Thyroid gland (tissue), 4 donors: ENCODE measurements around the gene STAT2.

Experiments
- POLR2A ChIP-seq, 2 donors: fragments of 450-650 bp; IDR thresholded peaks; one replicate each; pipeline ENCODE4 v1.6.1; 2017; ENCODE audit warnings: antibody characterized with exemption in 2 of 2, mild to moderate bottlenecking in 2 of 2, moderate library complexity in 1 of 2
- TF ChIP-seq, protein P1 (sequence below), 6 experiments: fragments of 200-600 bp in 3 of 6; fragments of 450-650 bp in 3 of 6; sonication (generic) in 3 of 6; IDR thresholded peaks; one replicate each; pipeline ENCODE4 v1.5.1; 2016 to 2019; ENCODE audit warnings: antibody characterized with exemption in 6 of 6, mild to moderate bottlenecking in 2 of 6, inconsistent platforms in 1 of 6, moderate library complexity in 1 of 6

DNA sequence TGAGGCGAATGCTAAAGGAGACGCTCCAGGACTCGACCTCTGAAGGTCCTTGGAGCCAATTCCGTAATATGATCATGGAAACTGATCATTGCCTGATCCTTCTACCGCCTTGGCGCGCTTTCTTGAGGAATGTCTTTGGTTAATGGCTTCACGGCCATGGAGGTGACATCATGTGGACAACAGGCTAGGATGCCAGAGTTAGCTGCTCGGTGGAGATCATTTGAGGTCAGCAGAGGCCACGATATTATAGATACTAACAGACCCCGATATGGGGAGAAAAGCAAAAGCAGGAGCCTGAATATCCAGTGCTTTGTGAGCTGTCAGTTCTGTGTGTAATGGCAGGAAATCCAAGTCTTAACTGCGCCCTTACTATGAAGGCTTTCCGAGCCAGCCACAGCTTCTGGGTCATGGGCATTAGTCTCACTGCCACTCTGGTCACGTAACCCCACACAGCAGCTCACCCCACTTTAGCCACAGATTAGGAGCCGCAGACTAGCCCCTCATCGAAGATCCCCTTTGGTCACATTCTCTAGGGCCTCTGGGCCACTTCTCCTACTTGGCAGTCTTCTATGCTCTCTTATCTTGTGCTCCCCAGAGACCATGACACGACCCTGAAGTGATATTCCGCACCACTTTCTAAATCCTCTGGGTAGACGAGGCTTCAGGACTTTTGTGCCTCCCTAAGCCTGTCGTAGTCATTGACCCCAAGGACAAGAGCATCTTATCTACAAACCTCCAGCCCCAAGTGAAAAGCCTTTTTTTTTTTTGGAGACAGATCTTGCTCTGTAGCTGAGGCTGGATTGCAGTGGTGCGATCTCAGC, 59.1 kb downstream of the STAT2 start:
- TF ChIP-seq, protein P1, sequence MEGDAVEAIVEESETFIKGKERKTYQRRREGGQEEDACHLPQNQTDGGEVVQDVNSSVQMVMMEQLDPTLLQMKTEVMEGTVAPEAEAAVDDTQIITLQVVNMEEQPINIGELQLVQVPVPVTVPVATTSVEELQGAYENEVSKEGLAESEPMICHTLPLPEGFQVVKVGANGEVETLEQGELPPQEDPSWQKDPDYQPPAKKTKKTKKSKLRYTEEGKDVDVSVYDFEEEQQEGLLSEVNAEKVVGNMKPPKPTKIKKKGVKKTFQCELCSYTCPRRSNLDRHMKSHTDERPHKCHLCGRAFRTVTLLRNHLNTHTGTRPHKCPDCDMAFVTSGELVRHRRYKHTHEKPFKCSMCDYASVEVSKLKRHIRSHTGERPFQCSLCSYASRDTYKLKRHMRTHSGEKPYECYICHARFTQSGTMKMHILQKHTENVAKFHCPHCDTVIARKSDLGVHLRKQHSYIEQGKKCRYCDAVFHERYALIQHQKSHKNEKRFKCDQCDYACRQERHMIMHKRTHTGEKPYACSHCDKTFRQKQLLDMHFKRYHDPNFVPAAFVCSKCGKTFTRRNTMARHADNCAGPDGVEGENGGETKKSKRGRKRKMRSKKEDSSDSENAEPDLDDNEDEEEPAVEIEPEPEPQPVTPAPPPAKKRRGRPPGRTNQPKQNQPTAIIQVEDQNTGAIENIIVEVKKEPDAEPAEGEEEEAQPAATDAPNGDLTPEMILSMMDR (IDR thresholded peaks at IDR 0.05): no peak
- no peak for TF ChIP-seq POLR2A (IDR thresholded peaks at IDR 0.05)
